Dendritic cell treated with granulocyte-macrophage colony-stimulating factor and Interleukin-4, amounts not matched to agents 40 ng/mL and 50 ng/mL, for 4 days (primary cell): ENCODE data around the gene KCNQ4.

ENCODE experiments used
- H3K27ac Mint-ChIP-seq: one replicate; pipeline ENCODE4 v1.8.0; 2022; ENCODE audit warnings: mild to moderate bottlenecking, mixed read lengths
- H3K27me3 Mint-ChIP-seq: one replicate; pipeline ENCODE4 v1.8.0; 2022; ENCODE audit warnings: mild to moderate bottlenecking, mixed read lengths
- H3K36me3 Mint-ChIP-seq: one replicate; pipeline ENCODE4 v1.8.0; 2022; ENCODE audit warnings: low read depth, mixed read lengths
- H3K4me1 Mint-ChIP-seq: one replicate; pipeline ENCODE4 v1.8.0; 2022; ENCODE audit warnings: low read depth, mixed read lengths
- H3K4me3 Mint-ChIP-seq: one replicate; pipeline ENCODE4 v1.8.0; 2022; ENCODE audit warnings: mild to moderate bottlenecking, moderate library complexity, mixed read lengths
- H3K9me3 Mint-ChIP-seq: one replicate; pipeline ENCODE4 v1.8.0; 2022; ENCODE audit warnings: mixed read lengths
- intact Hi-C: fragments of 100-400 bp; cut with micrococcal nuclease; formaldehyde crosslinking; loops from one replicate; pipeline ENCODE4 v1.15.0; 2022

Gene KCNQ4

DNA sequence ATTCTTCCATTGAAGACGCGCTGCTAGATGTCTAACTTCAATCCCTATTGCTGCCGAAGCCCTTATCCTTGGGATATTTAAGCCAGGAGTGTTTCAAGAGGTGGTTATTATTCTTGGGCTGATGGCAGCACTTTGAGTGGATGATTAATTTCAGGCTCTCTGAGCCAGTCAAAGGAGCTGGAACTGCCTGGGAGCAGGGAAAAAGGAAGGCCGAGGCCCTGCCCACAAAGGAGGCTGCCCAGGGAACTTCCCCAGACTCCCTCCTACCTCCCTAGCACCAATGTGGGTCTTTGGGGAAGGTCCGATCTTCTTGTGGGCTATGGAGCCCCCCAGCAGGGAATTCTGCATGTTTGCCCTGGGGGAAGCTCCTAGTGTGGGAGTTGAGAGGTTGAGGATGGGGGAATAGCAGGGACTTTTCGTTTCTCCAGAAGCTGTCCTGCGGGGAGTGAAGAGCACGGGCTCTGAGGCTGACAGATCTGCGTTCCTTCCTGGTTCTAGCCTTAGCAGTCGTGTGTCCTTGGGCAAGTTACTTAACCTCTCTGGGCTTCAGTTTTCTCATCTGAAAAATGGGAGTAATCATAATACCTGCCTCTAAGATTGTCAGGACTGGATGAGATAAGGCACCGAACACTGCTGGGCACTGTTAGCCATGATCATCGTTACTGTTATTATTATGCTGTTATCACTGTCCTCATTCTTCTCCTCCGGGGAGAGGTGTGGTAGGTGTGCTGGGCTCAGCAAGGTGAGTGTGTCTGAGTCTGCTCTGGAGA, 6.3 kb downstream of the KCNQ4 start:
- peaks cover 1% of the 10 kb centered on the region for H3K4me1 Mint-ChIP-seq
- H3K4me3 Mint-ChIP-seq = no peak overlapping the region
- H3K9me3 Mint-ChIP-seq = no peaks in the 10 kb centered on the region
- intact Hi-C loops = no loop called here
- no peaks in the 10 kb centered on the region for H3K36me3 Mint-ChIP-seq
- no peak overlapping the region for H3K27ac Mint-ChIP-seq
- H3K27me3 Mint-ChIP-seq = peaks cover 50% of the 10 kb centered on the region

- H3K36me3 Mint-ChIP-seq = no peaks in the 10 kb centered on the region
- H3K27ac Mint-ChIP-seq = no peak overlapping the region
- H3K4me1 Mint-ChIP-seq = peaks cover 2% of the 10 kb centered on the region
- H3K4me3 Mint-ChIP-seq = no peak overlapping the region
- no peaks in the 10 kb centered on the region for H3K9me3 Mint-ChIP-seq
- peaks cover 35% of the 10 kb centered on the region for H3K27me3 Mint-ChIP-seq
- intact Hi-C loops = no loop called here
Observed at GRCh38 chr1:40792036-40792435, 8.4 kb downstream of the KCNQ4 start.

DNA sequence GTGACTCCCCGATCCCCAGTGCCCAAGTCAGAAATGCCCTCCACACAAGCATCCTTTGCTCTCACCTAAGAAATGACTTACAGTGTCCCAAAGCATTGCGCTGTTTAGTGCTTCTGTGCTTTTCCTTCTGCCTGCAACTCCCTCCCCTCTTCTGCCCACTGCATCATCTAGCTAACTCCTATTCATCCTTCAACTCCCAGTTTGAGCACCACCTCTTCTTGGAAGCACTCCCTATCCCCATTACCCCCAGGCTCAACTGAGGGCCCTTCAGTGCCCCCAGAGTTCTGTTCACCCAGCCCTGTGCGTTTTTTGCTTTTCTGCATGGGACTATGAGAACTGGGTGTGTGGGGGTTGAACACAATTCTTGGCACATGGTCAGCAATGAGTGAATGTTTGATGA, 10.0 kb downstream of the KCNQ4 start:
- no peak overlapping the region for H3K27ac Mint-ChIP-seq
- intact Hi-C loops = no loop called here
- no peak overlapping the region for H3K4me3 Mint-ChIP-seq
- peaks cover 18% of the 10 kb centered on the region for H3K4me1 Mint-ChIP-seq
- no peaks in the 10 kb centered on the region for H3K36me3 Mint-ChIP-seq
- H3K27me3 Mint-ChIP-seq = peaks cover 29% of the 10 kb centered on the region
- no peaks in the 10 kb centered on the region for H3K9me3 Mint-ChIP-seq

- intact Hi-C loops = no loop called here
- peaks cover 26% of the 10 kb centered on the region for H3K27me3 Mint-ChIP-seq
Observed at GRCh38 chr1:40794048-40794447, 10.5 kb downstream of the KCNQ4 start.

GRCh38 chr1:40794974-40795715, 11.6 kb downstream of the KCNQ4 start:
- H3K27me3 Mint-ChIP-seq = peaks cover 24% of the 10 kb centered on the region
- intact Hi-C loops = no loop called here
- peaks cover 24% of the 10 kb centered on the region for H3K4me1 Mint-ChIP-seq
- no peaks in the 10 kb centered on the region for H3K36me3 Mint-ChIP-seq
- H3K27ac Mint-ChIP-seq = no peak overlapping the region
- no peak overlapping the region for H3K4me3 Mint-ChIP-seq
- H3K9me3 Mint-ChIP-seq = no peaks in the 10 kb centered on the region

More at GRCh38 chr1:40794048-40794447, 10.5 kb downstream of the KCNQ4 start:
- H3K4me1 Mint-ChIP-seq = peaks cover 22% of the 10 kb centered on the region
- H3K36me3 Mint-ChIP-seq = no peaks in the 10 kb centered on the region
- no peak overlapping the region for H3K4me3 Mint-ChIP-seq
- H3K9me3 Mint-ChIP-seq = no peaks in the 10 kb centered on the region
- H3K27ac Mint-ChIP-seq = no peak overlapping the region

DNA sequence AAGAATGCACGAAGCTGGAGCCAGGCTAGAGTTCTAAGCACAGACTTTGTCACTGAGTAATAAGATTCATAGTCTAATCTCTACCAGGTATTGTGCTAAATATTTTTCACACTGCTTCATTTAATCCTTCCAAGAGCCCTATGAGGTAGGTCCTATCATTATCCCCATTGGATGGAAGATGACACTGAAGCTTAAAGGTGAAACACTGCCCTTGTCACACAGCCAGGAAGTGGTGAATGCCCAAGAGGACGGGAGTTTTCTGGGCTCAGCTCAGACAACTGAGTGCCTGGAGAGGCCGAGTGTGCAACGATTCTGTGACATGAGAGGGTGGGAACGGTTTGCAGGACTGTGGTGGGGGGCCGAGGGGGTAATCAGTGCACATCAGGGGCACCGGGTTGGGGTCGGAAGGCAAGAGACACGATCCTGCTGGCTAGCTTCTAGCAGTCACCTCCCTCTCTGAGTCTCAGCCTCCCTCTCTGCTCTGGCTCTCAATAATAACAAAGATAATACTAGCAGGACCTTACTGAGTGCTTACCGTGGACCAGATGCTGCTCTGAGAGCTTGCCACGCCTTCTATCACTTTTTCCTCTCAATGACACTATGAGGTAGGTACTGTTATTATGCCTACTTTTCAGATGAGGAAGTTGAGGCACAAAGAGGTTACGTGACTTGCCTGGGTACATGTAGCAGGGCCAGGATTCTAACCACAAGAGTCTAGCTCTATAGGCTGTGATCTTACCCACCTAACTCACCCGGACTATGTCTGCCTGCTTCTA, 12.4 kb downstream of the KCNQ4 start:
- Mint-ChIP-seq H3K27ac (no peak overlapping the region), H3K27me3 (peaks cover 28% of the 10 kb centered on the region), H3K4me3 (no peak overlapping the region), H3K4me1 (peaks cover 25% of the 10 kb centered on the region), H3K9me3 (no peaks in the 10 kb centered on the region), H3K36me3 (no peaks in the 10 kb centered on the region)
- intact Hi-C loops = no loop called here

- Mint-ChIP-seq H3K9me3 (no peaks in the 10 kb centered on the region), H3K4me1 (peaks cover 36% of the 10 kb centered on the region), H3K27me3 (peaks cover 30% of the 10 kb centered on the region), H3K36me3 (no peaks in the 10 kb centered on the region), H3K27ac (peak overlapping the region; percentile 0), H3K4me3 (no peak overlapping the region)
- intact Hi-C loops = no loop called here
Observed at GRCh38 chr1:40796939-40797667, 13.5 kb downstream of the KCNQ4 start.

- no peak overlapping the region for H3K4me3 Mint-ChIP-seq
- H3K9me3 Mint-ChIP-seq = no peaks in the 10 kb centered on the region
- no peaks in the 10 kb centered on the region for H3K36me3 Mint-ChIP-seq
- intact Hi-C loops = no loop called here
- peaks cover 38% of the 10 kb centered on the region for H3K4me1 Mint-ChIP-seq
- peaks cover 31% of the 10 kb centered on the region for H3K27me3 Mint-ChIP-seq
- H3K27ac Mint-ChIP-seq = peak overlapping the region; percentile 0
Observed at GRCh38 chr1:40797668-40798010, 14.1 kb downstream of the KCNQ4 start.

DNA sequence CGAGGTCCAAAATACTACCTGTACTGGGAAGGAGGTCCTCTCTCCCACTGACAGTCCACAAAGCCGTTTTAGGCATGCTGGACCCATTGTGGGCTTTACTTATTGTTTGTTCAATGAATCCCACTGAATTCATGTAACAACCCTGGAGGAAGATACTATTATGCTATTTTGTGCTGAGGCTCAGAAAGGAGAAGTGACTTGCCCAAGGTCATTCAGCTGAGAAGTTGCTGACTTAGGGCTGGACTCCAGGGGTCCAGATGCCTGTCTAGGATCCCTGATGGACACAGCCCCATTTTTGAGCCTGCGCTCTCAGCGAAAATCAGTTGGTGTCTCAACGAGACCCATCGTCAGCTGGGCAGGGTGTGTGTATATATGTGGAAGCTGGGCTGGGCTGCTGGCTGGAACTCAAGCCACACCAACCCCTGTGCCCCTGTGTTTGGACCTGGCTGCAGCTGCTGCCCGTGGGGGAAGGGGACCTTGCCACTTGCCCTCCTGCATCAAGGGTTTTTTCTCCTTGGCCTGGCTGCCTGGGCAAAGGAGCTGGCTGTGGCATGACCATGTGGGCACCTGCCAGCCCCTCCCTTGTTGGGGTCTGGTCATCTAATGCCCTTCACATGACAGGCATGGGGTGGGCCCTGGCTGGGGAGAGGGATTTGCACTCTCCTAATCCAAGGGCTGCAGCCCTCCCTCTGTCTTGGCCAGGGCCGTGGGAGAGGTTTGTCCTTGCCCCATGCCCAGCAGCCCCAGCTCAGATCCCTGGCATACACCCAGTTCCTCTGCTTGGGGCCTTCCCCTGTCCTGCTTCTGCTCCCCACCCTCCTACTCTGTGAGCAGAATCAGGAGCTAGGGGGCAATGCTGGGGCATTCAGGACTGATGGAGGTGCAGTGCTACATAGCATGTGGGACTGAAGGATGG, 15.0 kb downstream of the KCNQ4 start:
- Mint-ChIP-seq H3K36me3 (no peaks in the 10 kb centered on the region), H3K4me1 (peaks cover 46% of the 10 kb centered on the region), H3K9me3 (no peaks in the 10 kb centered on the region), H3K4me3 (no peak overlapping the region), H3K27me3 (peaks cover 31% of the 10 kb centered on the region), H3K27ac (peak overlapping the region; percentile 31)
- intact Hi-C loops = no loop called here

- H3K27ac Mint-ChIP-seq = peak overlapping the region; percentile 31
- H3K9me3 Mint-ChIP-seq = no peaks in the 10 kb centered on the region
- H3K4me3 Mint-ChIP-seq = no peak overlapping the region
- H3K27me3 Mint-ChIP-seq = peaks cover 28% of the 10 kb centered on the region
- no peaks in the 10 kb centered on the region for H3K36me3 Mint-ChIP-seq
- peaks cover 49% of the 10 kb centered on the region for H3K4me1 Mint-ChIP-seq
- intact Hi-C loops = no loop called here
Observed at GRCh38 chr1:40799351-40799867, 15.8 kb downstream of the KCNQ4 start.

DNA sequence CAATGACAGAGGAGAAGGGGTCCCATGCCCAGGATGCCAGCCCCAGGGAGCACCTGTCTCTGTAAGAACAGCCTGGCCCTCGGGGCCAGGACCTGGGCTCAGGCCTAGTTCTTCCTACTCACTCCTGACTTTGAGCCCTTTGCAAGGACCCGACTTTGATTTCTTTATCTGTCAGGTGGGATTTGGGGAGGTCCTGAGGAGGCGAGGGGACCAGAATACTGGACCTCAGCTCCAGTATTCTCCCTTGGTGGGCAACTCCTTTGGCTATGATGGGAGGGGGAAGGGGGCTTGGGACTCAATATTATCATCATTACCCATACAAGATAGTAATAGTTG, 18.1 kb downstream of the KCNQ4 start:
- Mint-ChIP-seq H3K36me3 (no peaks in the 10 kb centered on the region), H3K4me3 (peak overlapping the region; percentile 68), H3K4me1 (peaks cover 49% of the 10 kb centered on the region), H3K27me3 (peaks cover 41% of the 10 kb centered on the region), H3K9me3 (no peaks in the 10 kb centered on the region), H3K27ac (no peak overlapping the region)
- intact Hi-C loops = loop anchor here (5.0 kb wide), 1 partner anchor 61 kb away; the partner anchor contains the start of gene CITED4

DNA sequence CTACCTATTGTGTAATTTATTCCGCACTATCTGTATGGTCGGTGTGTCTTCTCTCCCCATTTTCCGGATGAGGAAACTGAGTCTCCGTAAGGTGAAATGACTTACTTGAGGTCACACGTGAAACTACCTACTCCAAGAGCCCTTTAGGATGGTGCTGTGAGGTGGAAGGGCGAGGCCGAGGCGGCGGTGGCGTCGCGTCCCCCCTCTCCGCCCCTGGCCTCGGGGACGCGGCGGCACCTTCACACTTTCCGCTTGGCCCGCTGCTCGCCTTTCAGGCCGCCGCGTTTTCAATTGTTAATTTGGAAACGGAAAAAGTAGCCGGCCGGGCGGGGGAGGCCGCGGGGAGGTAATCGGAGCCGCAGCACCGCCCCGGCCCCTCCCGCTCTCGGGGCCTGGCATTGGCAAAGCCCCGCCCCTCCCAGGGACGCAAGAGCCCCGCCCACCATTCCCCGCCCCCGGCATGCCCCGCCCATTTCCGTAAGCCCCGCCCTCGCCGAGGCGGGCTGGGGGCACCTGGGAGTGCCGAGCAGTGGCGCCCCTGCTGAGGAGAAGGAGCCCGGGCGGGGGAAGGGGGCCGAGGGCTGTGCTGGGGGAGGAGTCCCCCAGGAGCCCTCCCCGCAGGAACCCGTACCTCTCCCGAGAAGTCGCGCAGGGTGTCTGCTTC, 18.6 kb downstream of the KCNQ4 start:
- Mint-ChIP-seq H3K4me1 (peaks cover 45% of the 10 kb centered on the region), H3K27ac (peak overlapping the region; percentile 56), H3K4me3 (peak overlapping the region; percentile 68), H3K9me3 (no peaks in the 10 kb centered on the region), H3K27me3 (peaks cover 39% of the 10 kb centered on the region), H3K36me3 (no peaks in the 10 kb centered on the region)
- intact Hi-C loops = loop anchor here (5.0 kb wide), 1 partner anchor 60 kb away; the partner anchor contains the start of gene CITED4
